HG02852 (cell line): ENCODE measurements around the gene SCRN1.

Experiments used
- ATAC-seq: cut with Tn5 transposase; IDR thresholded peaks from one replicate; pipeline ENCODE4 v1.9.1; 2021; ENCODE audit warnings: mild to moderate bottlenecking, moderate library complexity; ENCODE audit not compliant: unreplicated experiment

Gene SCRN1

DNA sequence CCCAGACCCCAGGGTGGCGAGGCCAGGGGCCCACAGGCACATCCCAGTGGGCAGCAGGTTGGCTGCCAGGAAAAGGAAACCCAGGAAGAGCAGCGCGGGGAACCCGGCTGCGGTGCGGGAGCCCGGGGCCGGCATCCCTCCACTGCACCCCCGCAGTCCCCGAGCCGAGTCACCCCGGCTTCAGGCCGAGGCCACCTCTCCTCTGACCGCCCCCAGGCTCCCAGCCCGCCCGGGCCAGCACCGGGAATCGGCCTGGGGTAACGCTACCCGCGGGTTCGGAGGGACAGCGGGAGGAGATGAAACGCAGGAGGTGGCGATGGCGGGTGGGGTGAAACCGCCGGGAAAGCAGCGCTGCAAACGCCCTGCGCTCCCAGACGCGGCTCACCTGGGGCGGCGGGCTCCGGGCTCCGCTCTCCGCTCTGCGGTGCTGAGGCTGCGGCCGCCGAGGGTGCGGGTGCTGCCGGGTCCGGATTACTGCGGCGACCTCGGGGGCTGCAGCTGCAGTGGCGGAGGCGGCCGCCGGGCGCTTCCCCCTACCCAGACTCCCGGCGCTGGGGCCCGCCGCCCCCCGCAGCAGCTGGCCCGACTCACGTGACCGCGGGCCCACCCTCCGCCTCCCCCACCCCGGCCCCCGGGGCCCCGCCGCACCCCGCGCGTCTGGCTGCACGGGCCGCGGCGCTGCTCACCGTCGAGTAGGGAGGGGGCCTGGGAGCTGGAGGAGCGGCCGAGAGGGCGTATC is at the start of gene SCRN1:
Gene SCRN1 (minus strand): TSS at position 545 of the 739 bp plus-strand sequence. CDS start 20,734 bp downstream, outside the sequence.
- peak; percentile 36 for ATAC-seq

DNA sequence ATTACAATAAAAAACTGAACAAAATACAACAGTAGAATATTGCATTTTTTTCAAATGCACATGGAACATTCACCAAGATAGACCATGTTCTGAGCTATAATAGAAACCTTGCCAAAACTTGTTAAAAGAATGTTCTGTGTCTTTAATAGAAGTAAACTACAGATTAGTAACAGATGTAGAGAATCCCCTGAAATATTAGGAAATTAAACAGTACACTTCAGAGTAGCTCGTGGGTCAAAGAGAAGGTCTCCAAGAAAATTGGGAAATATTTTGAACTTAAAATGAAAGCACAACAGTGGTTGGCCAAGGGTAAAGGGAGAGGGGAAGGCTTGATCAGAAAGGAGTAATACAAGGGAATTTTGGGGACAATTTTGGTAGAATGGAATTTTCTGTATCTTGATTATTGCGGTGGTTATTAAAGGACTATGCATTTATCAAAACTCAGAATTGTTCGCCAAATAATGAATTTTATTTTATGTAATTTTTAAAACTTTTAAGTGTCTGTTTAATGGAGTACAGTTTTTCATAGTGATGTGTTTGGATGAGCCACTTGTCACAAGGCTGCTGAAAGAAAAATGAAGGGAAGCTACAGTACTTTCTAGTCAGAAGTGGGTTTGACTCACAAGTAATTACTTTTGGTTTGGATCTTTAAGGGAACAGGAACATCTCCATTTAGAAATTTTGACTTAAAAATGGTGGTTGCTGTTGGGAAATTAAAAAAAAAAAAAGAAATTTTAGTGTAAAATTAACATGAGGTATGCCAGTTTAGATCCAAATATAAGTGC is 48.8 kb upstream of the SCRN1 start:
- no peak for ATAC-seq

GRCh38 chr7:30036220-30036619 is 46.6 kb upstream of the SCRN1 start:
- ATAC-seq: no peak

DNA sequence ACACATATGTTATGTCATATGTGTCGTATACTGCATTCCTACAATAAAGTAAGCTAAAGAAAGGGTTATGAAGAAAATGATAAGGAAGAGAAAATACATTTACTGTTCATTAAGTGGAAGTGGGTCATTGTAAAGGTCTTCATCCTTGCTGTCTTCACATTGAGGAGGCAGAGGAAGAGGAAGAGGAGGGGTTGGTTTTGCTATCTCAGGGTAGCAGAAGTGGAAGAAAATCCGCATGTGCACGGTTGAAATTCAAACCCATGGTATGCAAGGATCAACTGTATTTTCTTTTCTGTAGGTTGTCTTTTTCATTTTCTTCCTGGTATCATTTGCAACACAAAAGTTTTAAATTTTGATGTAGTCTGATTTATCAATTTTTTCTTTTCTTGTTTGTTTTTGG is 44.9 kb upstream of the SCRN1 start:
- ATAC-seq: no peak

- ATAC-seq: no peak
These were observed 42.9 kb upstream of the SCRN1 start for GRCh38 chr7:30032310-30033125.

DNA sequence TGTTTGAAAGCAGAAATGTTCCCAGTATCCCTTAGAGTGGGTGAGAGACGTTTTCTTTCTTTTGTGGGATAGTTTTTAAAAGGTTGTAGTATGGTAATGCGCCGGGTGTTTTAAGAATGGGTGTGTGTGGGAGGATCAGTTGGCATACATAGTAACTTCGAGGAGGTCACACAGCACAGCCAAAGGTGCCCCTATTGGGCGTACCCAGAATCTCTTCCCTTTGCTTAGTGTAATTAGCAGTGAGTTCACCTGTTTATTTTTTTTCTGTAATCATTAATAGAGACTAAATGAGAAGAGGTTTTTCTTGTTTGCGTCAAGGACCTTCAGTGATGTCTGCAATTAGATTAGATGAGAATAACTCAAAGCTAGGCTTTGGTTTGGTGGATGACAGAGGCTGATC is 40.1 kb upstream of the SCRN1 start:
- ATAC-seq: no peak

DNA sequence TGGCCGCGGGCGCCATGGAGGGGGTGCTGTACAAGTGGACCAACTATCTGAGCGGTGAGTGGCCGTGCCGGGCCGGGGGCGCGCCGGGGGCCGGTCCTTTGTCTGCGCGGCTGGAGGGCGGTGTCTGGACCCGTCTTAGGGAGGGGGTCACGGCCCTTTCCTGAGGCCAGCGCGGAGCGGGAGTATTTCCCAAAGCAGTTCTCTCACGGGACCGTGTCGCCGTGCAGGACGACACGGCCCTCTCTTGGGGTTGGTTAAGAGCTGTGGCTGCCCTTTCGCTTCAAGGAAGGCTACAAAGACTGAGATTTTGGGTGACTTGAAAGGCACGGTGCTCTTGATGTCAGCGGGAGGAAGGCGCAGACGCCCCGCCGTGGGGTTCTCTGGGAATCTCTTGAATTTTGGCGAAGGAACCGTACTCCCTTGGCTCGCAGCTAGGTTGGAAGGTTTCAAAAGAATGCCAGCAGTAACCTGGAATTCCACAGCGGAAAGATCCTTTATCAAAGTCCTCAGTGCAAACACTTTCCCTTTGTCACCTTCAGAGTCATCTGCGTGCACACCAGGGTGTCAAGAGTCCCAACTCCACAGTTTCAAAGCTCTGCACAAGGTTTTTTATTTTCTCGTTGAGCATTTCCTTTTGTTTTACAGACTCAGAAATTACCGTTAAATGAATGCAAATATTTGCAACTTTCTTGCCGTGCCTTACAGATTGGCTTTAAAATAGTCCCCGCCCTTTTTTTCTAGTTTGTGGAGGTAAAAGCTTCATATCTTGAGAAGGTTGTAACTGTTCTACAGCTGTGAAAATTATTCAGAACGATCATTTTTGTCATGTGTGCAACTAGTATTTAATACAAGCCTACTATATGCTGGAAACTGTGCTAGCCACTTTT is 39.4 kb upstream of the SCRN1 start:
- ATAC-seq: peak; percentile 18

- ATAC-seq: peak; percentile 54
These were observed 38.7 kb upstream of the SCRN1 start, which contains the start of gene PLEKHA8 for GRCh38 chr7:30028216-30028748. TSS of gene PLEKHA8 (plus strand) at chr7:30028412. CDS start at chr7:30028763, 351 bp downstream.

DNA sequence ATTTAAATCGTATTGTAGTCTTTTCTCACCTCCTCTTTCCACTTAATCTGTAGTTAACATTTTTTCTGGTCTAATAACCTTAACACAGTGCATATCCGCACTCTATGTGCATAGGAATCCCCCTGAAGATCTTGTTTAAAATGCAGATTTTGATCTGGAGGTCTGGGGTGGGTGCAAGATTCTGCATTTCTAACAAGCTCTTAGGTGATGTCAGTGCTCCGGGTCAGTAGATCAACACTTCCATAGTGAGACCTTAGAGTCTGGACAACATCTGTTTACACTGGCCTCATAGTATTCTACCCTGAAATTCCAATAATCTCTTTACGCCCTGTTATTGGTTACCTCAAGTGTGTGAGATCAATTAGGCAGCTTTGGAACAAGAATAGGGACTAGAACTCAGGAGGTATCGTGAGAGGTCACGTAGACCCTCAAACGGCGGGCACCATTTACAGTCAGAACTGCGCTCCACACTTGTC is 38.2 kb upstream of the SCRN1 start:
- peak; percentile 0 for ATAC-seq

- no peak for ATAC-seq
These were observed 37.5 kb upstream of the SCRN1 start for GRCh38 chr7:30027065-30027456.

- peak; percentile 74 for ATAC-seq
These were observed 36.8 kb upstream of the SCRN1 start, which contains the start of gene FKBP14 for GRCh38 chr7:30026229-30027064. TSS of gene FKBP14 (minus strand) at chr7:30026702. CDS start at chr7:30026508, 194 bp downstream.

DNA sequence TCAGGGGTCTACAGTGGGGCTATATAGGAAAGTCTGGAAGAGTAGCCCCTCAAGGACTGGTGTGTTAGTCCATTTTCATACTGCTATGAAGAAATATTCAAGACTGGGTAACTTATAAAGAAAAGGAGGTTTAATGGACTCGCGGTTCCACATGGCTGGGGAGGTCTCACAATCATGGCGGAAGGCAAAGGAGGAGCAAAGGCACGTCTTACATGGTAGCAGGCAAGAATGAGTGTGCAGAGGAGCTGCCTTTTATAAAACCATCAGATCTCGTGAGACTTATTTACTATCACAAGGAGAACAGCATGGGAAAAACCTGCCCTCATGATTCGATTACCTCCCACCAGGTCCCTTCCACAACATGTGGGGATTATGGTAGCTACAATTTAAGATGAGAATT is 33.9 kb upstream of the SCRN1 start:
- ATAC-seq: no peak

- ATAC-seq: no peak
These were observed 33.4 kb upstream of the SCRN1 start for GRCh38 chr7:30022991-30023390.

DNA sequence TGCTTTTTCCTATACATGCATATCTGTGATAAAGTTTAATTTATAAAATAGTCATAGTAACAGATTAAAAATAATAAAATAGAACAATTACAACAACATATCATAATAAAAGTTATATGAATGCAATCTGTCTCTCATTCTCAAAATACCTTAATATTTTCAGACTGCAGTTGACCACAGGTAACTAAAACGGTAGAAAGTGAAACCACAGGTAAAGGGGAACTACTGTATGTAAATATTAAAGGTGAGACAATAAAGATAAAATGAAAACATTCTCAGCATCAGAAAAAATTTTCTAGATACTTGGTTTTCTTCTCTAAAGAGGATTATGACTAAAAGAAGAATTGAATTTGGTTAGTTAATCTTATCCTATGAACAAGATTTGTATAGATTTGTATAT is 30.9 kb upstream of the SCRN1 start:
- ATAC-seq: no peak

DNA sequence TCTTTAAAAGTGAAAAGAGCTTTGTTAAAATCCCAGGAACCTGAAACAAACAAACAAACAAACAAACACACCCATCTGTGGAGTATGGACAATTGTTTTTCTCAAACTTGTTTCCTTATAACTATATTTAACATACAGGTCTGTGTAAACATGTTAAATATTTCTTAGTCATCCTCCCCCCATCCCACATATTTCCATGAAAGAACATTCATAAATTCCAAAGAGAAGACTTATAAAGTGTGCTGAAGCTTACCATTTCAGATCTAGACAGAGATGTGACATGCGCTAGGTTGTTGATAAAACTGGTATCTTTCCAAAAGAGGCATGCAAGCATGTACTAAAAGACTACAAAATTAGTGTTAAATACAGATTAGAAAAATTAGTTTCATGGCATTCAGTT is 30.4 kb upstream of the SCRN1 start:
- ATAC-seq: no peak

DNA sequence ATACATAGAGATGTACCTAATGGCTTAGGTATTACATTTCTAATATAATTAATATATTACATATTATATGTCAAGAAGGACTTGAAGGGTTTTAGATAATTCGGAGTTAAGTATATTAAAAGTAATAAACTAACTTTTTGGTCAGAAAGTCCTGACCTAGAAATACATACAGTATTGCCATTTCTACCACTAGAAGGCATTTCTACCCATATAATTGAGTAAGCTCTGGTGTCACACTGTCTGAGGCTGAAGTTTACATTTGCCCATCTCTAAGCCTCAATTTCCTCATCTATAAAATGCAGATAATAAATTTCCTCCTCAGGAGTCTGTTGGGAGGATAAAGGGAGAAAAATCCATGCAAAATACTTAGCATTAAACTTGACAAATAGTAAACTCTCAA is 29.8 kb upstream of the SCRN1 start:
- no peak for ATAC-seq

- ATAC-seq: no peak
These were observed 28.9 kb upstream of the SCRN1 start for GRCh38 chr7:30018451-30018850.

DNA sequence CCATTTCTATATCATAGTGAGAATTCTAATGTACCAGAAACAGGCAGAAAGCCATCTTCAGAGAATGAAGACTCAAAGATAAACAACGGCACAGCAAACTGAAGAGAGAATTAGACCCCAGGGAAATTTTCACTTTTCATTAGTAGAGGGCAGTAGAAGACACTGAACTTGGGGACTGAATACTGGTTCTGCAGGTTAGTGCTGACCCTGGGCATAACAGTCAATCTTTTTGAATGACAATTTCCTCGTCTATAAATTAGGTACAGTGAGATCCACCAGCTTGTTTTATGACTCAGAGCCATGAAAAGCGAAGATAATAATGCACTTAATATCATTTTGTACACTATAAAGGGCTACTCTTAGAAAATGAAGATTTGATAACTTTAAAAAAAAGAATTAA is 23.2 kb upstream of the SCRN1 start:
- ATAC-seq: no peak

- no peak for ATAC-seq
These were observed 20.4 kb upstream of the SCRN1 start for GRCh38 chr7:30010021-30010420.
